Effector CD8-positive, alpha-beta T cell (primary cell): Measurements from ENCODE around the gene MSH4.
"Not testable (repeated sequence)": the region's sequence is repeated elsewhere in the genome, so short reads cannot be mapped to it uniquely, and the experiment has no call there.

Experiments used
- DNase-seq: peaks from one replicate; lab custom pipeline; 2025; lab: John Stamatoyannopoulos, UW

MSH4 gene

GRCh38 chr1:75937034-75937433 lies 140.4 kb downstream of the MSH4 start:
- DNase-seq = no peak

DNA sequence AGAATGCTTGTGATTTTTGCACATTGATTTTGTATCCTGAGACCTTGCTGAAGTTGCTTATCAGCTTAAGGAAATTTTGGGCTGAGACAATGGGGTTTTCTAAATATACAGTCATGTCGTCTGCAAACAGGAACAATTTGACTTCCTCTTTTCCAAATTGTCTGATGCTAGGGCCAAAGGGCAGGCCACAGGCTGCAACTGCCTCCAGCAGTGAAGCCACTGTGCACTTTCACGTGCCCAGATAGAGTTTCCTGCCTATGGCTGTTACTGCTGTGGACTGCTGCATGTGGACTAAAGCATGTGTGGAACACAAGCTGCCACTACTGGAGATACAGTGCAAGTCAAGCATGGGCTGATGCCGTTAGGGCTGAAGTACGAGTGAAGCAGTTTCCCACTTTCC lies 146.4 kb downstream of the MSH4 start:
- DNase-seq = not testable (repeated sequence)

DNA sequence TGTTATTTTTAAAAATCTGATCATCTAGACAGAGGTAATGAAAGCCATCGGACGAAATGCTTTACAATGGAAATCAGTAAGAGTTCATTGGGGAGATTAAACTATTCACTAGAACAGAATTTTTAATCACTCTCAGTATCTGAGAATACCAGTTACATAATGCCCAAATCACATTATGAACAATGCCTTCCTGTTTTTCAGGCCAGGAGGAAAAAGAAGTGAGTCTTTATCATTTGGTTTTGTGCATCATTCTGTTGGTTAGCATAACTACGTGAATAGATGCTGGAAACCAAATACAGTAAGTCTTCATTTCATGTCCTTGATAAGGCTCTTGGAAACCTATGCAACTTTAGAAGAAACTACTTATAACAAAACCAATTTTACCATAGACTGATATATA lies 153.5 kb downstream of the MSH4 start:
- DNase-seq = no peak

DNA sequence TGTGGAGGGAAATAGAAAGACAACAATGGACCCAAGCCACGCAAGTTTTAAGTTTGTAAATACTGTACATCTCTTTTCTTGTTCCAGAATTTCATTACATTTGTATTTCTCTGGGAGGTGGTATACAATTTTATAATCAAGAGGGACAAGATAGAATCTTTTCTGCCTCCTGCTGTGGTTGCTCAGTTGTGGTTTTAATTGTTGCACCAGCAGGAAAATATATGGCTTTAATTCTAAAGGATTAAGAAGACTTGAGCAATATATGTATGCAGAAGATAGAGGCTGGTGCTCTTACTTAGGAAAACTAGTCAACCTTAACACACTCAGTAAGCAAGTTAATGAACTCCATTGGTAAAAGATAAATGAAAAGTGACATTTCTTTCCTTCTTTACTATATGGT lies 155.3 kb downstream of the MSH4 start:
- DNase-seq = no peak

- DNase-seq = no peak
Measured at GRCh38 chr1:75953461-75953860, 156.8 kb downstream of the MSH4 start.

- no peak for DNase-seq
Measured at GRCh38 chr1:75954586-75954985, 157.9 kb downstream of the MSH4 start.
